ENCODE results near the gene AHRR. TPM values are rescaled to one million over a fixed set of nuclear protein-coding genes. Genes with fewer than 3 reads are reported as not detected.

Gene AHRR
- total and polyA plus RNA-seq, 2 of the 4 experiments (the other 2 are of a cell fraction): 15.6 to 37.1 TPM

- CTCF ChIA-PET: no interaction called here
- no TSS peak for BruUV-seq (replicated peaks)
- peaks cover 10% of the 10 kb centered on the region for H3K4me1 ChIP-seq (ENCODE audit: control insufficient read depth, insufficient read depth, low read length)
- no peak overlapping the region for H3K4me3 ChIP-seq (ENCODE audit: insufficient read depth, low read depth, low read length)
- no peak overlapping the region for H3K18ac ChIP-seq (ENCODE audit: low read depth, low read length)
- peaks cover 5% of the 10 kb centered on the region; the same call in 1 of the 2 replicates for H3K9me1 ChIP-seq (ENCODE audit: insufficient read depth, low read length)
- H3K27me3 ChIP-seq (ENCODE audit: control insufficient read depth, insufficient read depth, low read length): no peaks in the 10 kb centered on the region
- H4K91ac ChIP-seq (ENCODE audit: insufficient read depth, low read depth, low read length): 0 out of 2 replicates have a peak overlapping the region, but pooled peaks have one; percentile 48
- H3K23ac ChIP-seq (ENCODE audit: low read depth, low read length): peak overlapping the region; percentile 16; the same call in 1 of the 2 replicates
- dilution Hi-C loops (cut with HindIII; ENCODE audit: low sequenced_read_pairs, unreplicated experiment) (no loop called here), intact Hi-C loops (cut with micrococcal nuclease) (no loop called here), in situ Hi-C loops (cut with MboI; ENCODE audit: low sequenced_read_pairs) (no loop called here)
- H3K56ac ChIP-seq (ENCODE audit: extremely low read depth, insufficient read depth, low read length): no peak overlapping the region
- H3K79me1 ChIP-seq (ENCODE audit: low read depth in 1 of 2, low read length in 2 of 2): peaks cover 0 to 37% of the 10 kb centered on the region in 2 experiments; a peak in 2 of 4 replicates
- no peak overlapping the region for H2AFZ ChIP-seq (replicated peaks; ENCODE audit: low read length, poor library complexity)
- 0 out of 2 replicates have a peak overlapping the region, but pooled peaks have one; percentile 6 for H2AK5ac ChIP-seq (ENCODE audit: low read depth, low read length)
- H2BK20ac ChIP-seq (ENCODE audit: low read depth, low read length): no peak overlapping the region
- peak overlapping the region; percentile 37 for H2AK9ac ChIP-seq (replicated peaks; ENCODE audit: low read depth, low read length, poor library complexity)
- TF ChIP-seq MXI1 (IDR thresholded peaks at IDR 0.05; ENCODE audit: borderline replicate concordance, low read depth, low read length): no peak
- no peak for TF ChIP-seq FOS (IDR thresholded peaks at IDR 0.05; ENCODE audit: low read depth, low read length)
- no peak for TF ChIP-seq RAD21 (IDR thresholded peaks at IDR 0.05; ENCODE audit: low read length)
- no peak for TF ChIP-seq CEBPB (IDR thresholded peaks at IDR 0.05; ENCODE audit: low read depth, low read length)
- no peak for TF ChIP-seq ELK1 (IDR thresholded peaks at IDR 0.05; ENCODE audit: borderline replicate concordance, low read depth, low read length)
- no peak for TF ChIP-seq BHLHE40 (IDR thresholded peaks at IDR 0.05; ENCODE audit: low read depth, low read length)
- no peak for TF ChIP-seq CTCF (conservative IDR thresholded peaks at IDR 0.05; ENCODE audit: low read depth, low read length)
- TF ChIP-seq MAZ (IDR thresholded peaks at IDR 0.05; ENCODE audit: borderline replicate concordance, low read depth, low read length): no peak
- H2BK15ac ChIP-seq (ENCODE audit: low read depth, low read length): no peak overlapping the region
- H3K14ac ChIP-seq (replicated peaks; ENCODE audit: low read depth, low read length): no peak overlapping the region
- no peak overlapping the region for H3K4me2 ChIP-seq (ENCODE audit: low read depth, low read length)
- no peak overlapping the region for H2BK120ac ChIP-seq (ENCODE audit: low read depth, low read length)
- no peaks in the 10 kb centered on the region; the same call in 1 of the 2 replicates for H4K20me1 ChIP-seq (ENCODE audit: insufficient read depth, low read length)
- no peak overlapping the region for H4K8ac ChIP-seq (ENCODE audit: low read depth in 2 of 2, low read length in 2 of 2)
- no peak for DNase-seq
- 67% methylated on average over 3 of the region's 16 CpGs; no CpG with 5 or more reads in 1 of the 2 experiments for WGBS, 2 experiments (ENCODE audit: extremely low coverage in 2 of 2, insufficient read length in 1 of 2)
- H3K27ac ChIP-seq (ENCODE audit: insufficient read depth, low read length): no peak overlapping the region
- H3K36me3 ChIP-seq (ENCODE audit: control insufficient read depth, insufficient read depth, low read length): peaks cover 50% of the 10 kb centered on the region
- no peak for ATAC-seq (ENCODE audit: low read depth)
- H3K4ac ChIP-seq (ENCODE audit: low read depth, low read length): peak overlapping the region; percentile 39; the same call in 1 of the 2 replicates
- no peak overlapping the region for H2BK5ac ChIP-seq (ENCODE audit: low read depth, low read length, poor library complexity, severe bottlenecking)
- no peaks in the 10 kb centered on the region for H3K9me3 ChIP-seq (ENCODE audit: control insufficient read depth, insufficient read depth, low read length)
- POLR2A ChIA-PET (ENCODE audit: unreplicated experiment): no interaction called here
- H4K5ac ChIP-seq (ENCODE audit: low read depth, low read length): no peak overlapping the region
- no peak overlapping the region for H3K9ac ChIP-seq (ENCODE audit: low read depth, low read length)
Measured at GRCh38 chr5:433836-434235, 112.3 kb downstream of the AHRR start.
